Activated CD4-positive, CD25-positive, alpha-beta regulatory T cell treated with anti-CD3 and anti-CD28 coated beads, Interleukin-2, amount 50 U/mL, for 72 hours (primary cell): ENCODE results near the gene GPRC6A.
"Not testable (repeated sequence)": the region's sequence is repeated elsewhere in the genome, so short reads cannot be mapped to it uniquely, and the experiment has no call there.

ENCODE experiments used
- DNase-seq: peaks from one replicate; pipeline ENCODE4 v3.0.0; 2021

The GPRC6A gene

GRCh38 chr6:116828983-116829382 lies at the start of gene GPRC6A:
Gene GPRC6A (minus strand): TSS chr6:116829083. CDS start chr6:116829013, 70 bp downstream.
- DNase-seq, result no peak

GRCh38 chr6:116877743-116878142 lies 48.9 kb upstream of the GPRC6A start:
- no peak for DNase-seq

- no peak for DNase-seq
Observed at GRCh38 chr6:116876635-116877611, 48.0 kb upstream of the GPRC6A start, which contains the start of gene RFX6. Gene RFX6 (plus strand): TSS chr6:116877242. CDS start chr6:116877276, 34 bp downstream.

GRCh38 chr6:116876107-116876506 lies 47.2 kb upstream of the GPRC6A start:
- no peak for DNase-seq

GRCh38 chr6:116872771-116873170 lies 43.9 kb upstream of the GPRC6A start:
- DNase-seq, result no peak

DNA sequence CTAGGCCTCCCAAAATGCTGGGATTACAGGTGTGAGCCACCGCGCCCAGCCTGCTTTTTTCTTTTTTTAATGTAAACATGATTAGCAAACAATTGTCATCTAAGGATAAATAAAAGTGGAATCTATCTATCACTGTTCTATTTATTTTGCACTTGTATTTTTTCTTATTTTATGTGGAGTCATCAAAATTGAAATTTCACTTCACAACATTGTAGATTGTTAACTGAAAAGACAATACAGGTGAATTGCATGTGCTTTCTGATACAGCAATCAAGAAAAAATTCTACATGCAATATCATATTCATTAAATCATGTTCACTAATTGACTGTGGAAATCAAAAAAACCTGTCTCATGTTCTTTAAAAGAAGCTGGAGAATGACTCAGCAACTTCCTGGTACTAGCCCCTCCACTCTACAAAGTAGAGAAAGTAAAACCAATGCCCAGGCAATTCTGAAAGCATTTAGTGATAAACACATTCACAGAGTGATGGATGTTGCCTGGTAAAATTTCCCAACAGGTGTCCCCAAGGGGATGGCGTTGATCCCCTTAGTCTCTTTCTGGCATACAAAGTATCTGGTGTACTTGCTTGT lies 37.5 kb upstream of the GPRC6A start:
- no peak for DNase-seq

GRCh38 chr6:116859264-116859663 lies 30.4 kb upstream of the GPRC6A start:
- DNase-seq, result no peak

DNA sequence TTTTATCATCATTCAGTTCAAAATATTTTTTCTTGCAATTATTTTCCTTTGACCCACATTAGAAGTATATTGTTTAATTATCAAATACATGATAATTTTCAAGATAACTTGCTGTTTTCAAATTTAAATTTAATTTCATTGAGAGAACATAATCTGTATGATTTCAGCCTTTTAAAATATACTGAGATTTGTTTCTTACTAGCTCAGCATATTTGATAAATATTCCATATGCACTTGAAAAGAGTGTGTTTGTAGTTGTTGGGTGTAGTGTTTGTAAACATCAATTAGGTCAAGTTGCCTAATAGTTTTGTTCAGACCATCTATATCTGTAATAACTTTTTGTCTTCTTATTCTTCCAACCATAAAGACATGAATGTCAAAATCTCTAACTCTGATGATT lies 29.2 kb upstream of the GPRC6A start:
- no peak for DNase-seq

- no peak for DNase-seq
Observed at GRCh38 chr6:116847227-116847626, 18.3 kb upstream of the GPRC6A start.

DNA sequence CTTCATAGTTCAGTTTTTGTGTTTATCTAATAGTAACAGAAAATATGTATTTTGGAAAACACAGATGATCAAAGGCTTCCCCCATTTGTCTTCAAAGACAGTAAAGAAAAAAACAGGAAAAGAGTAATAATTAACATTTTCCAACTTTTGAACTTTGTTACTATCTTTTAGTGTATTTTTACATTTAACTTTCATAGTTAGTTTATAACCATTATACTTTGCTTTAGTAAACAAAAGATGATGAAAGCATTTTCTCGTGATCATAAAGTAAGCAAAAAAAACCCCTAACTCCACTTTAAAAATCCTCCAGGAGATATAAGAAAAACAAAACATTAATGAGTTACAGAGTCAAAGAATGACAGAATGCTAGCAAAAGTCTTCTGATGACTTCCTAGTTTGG lies 13.6 kb upstream of the GPRC6A start:
- no peak for DNase-seq

DNA sequence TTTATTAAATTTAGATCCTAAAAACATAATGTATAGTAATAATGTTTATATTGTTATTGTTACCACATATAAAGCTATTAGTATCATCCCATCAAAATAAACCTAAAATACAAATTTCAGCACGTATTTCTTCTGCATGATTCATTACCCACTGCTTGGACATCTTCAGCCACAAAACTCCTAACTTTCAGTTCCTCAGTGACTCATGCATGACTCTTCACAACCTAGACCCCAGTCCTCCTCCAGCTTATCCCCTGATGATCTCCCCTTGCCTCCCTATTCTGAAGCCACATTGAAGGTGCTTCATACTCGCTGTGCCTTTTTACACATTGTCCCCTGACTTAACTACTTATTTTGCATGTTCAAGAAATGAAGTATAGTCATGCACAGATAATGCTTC lies 11.2 kb upstream of the GPRC6A start:
- DNase-seq, result no peak

GRCh38 chr6:116836606-116837342 lies 7.9 kb upstream of the GPRC6A start:
- DNase-seq, result no peak

DNA sequence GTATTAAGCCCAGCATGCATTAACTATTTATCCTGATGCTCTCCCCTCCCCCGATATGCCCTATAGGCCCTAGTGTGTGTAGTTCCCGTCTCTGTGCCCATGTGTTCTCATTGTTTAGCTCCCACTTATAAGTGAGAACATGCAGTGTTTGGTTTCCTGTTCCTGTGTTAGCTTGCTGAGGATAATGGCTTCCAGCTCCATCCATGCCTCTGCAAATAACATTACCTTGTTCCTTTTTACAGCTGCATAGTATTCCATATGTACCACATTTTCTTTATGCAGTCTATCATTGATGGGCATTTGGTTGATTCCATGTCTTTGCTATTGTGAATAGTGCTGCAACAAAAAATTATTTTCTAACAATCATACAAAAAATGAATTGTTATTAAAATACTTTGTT lies 5.6 kb upstream of the GPRC6A start:
- not testable (repeated sequence) for DNase-seq

DNA sequence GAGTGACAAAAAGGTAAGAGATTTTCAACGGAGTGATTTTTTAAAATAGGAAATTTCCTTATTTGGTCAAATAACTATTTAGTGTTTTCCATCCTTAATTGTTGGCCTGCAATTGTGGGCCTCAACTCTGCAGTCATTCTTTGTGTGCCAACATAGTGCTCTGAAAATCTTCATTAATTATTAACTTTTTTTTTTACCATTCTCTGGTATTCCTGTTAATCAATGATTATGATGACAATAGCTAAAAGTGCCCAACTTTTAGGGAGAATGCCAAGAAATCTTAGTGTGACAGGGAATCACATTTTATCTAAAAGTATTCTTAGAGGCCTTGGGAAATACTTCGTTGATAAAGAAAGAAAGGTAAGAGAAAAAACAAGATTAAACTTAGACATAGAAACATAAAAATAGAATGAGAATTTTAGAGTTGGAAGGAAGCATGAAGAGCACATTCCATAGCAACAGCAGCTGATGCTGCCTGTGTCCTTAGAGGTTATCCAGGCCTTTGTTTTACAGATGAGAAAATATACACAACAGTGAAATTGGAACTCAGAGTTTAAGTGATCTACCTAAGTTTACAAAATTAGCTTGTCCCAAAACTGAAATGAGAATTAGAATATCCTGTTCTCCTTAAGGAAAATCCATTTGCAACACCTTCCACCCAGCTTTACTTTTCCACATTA lies 1.2 kb downstream of the GPRC6A start:
- DNase-seq, result no peak

- DNase-seq, result not testable (repeated sequence)
Observed at GRCh38 chr6:116816336-116816735, 12.5 kb downstream of the GPRC6A start.

GRCh38 chr6:116812051-116812650 lies 16.7 kb downstream of the GPRC6A start:
- DNase-seq, result no peak

- DNase-seq, result no peak
Observed at GRCh38 chr6:116801971-116802370, 26.9 kb downstream of the GPRC6A start.

GRCh38 chr6:116799945-116800344 lies 28.9 kb downstream of the GPRC6A start:
- no peak for DNase-seq

- no peak for DNase-seq
Observed at GRCh38 chr6:116797585-116797984, 31.3 kb downstream of the GPRC6A start.

GRCh38 chr6:116793224-116793623 lies 35.7 kb downstream of the GPRC6A start:
- DNase-seq, result no peak

GRCh38 chr6:116783852-116784251 lies 45.0 kb downstream of the GPRC6A start:
- no peak for DNase-seq

DNA sequence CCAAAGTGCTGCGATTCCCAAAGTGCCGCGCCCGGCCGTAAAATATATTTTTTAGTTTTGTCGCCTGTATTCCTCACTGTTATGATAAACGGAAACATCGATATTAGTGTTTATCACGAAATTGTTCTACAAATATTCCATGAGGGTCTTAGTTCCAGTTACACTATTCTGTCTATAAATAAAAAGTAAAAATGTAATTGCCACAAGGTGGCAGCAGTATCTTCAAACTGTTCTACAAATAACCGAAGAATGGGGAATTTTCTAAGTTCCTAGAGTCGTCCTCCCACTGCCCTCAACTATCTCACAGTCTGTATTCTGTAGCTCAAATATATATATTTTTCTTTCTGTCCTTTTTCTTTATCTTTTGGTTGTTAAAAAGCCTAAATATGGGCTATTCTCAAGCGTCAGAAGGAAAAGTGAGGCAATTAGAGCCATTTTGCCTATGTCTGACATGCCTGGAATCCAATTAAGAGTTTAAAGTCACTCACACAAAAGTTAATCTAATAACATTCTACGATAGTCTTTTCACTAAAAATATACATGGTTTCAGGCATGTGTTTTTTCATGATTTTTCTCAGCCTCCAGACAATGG lies 49.2 kb downstream of the GPRC6A start:
- no peak for DNase-seq
